PC-3 (cell line): Measurements from ENCODE around the gene ZNF407. TPM values are rescaled to one million over a fixed set of nuclear protein-coding genes. Genes with fewer than 3 reads are reported as not detected.

Source experiments
- ATAC-seq: fragments of 200-7000 bp; cut with Tn5 transposase; 2 replicates; pipeline ENCODE4 v1.9.1; 2020; ENCODE audit warnings: mild to moderate bottlenecking, moderate library complexity
- BruUV-seq: library from RNA; stranded (reverse); fragments of 400-500 nt; replicated peaks from 2 replicates; lab custom pipeline; 2021; lab: Mats Ljungman, UMichigan
- CTCF ChIA-PET: fragments of 300-600 bp; sonication (Branson Sonifier 250); formaldehyde crosslinking; loops from one replicate; lab custom pipeline; 2022; ENCODE audit warnings: antibody characterized with exemption; lab: Charles Lee
- POLR2A ChIA-PET: fragments of 300-600 bp; sonication (Branson Sonifier 250); formaldehyde crosslinking; loops from one replicate; lab custom pipeline; 2022; ENCODE audit warnings: antibody characterized with exemption; ENCODE audit not compliant: unreplicated experiment; lab: Charles Lee
- DNase-seq: peaks from one replicate; pipeline ENCODE4 v3.0.0-alpha.2; 2015
- H2AFZ ChIP-seq: fragments of 300-600 bp; sonication (generic); 2 replicates; pipeline ENCODE4 v1.6.0; 2016; ENCODE audit warnings: antibody characterized with exemption, low read length
- H3F3A ChIP-seq: fragments of 300-600 bp; sonication (generic); one replicate; pipeline ENCODE4 v1.6.0; 2017; ENCODE audit warnings: antibody characterized with exemption, low read length, control low read depth, mild to moderate bottlenecking; ENCODE audit not compliant: unreplicated experiment
- H3K27ac ChIP-seq: fragments of 300-600 bp; sonication (generic); 2 replicates; pipeline ENCODE4 v1.5.1; 2016; ENCODE audit warnings: mild to moderate bottlenecking, low read length
- H3K27me3 ChIP-seq: fragments of 300-600 bp; sonication (generic); 2 replicates; pipeline ENCODE4 v1.6.1; 2016; ENCODE audit warnings: low read length, mixed read lengths
- H3K36me3 ChIP-seq: fragments of 300-600 bp; sonication (generic); 2 replicates; pipeline ENCODE4 v1.6.1; 2016; ENCODE audit warnings: low read depth, mixed run types, low read length, mixed read lengths
- H3K4me1 ChIP-seq: fragments of 300-600 bp; sonication (generic); 2 replicates; pipeline ENCODE4 v1.5.1; 2016; ENCODE audit warnings: low read length; ENCODE audit not compliant: insufficient read depth
- H3K4me2 ChIP-seq: fragments of 300-600 bp; sonication (generic); 2 replicates; pipeline ENCODE4 v1.6.0; 2016; ENCODE audit warnings: low read length
- H3K4me3 ChIP-seq: fragments of 300-600 bp; sonication (generic); 2 replicates; pipeline ENCODE4 v1.5.1; 2016; ENCODE audit warnings: mild to moderate bottlenecking, low read length, mixed read lengths
- H3K79me2 ChIP-seq: fragments of 300-600 bp; sonication (generic); 2 replicates; pipeline ENCODE4 v1.6.1; 2017; ENCODE audit warnings: low read length, mixed read lengths
- H3K9ac ChIP-seq: fragments of 300-600 bp; sonication (generic); 2 replicates; pipeline ENCODE4 v1.6.0; 2016; ENCODE audit warnings: mild to moderate bottlenecking, low read length
- H3K9me2 ChIP-seq: fragments of 300-600 bp; sonication (generic); replicated peaks from 2 replicates; pipeline ENCODE4 v1.6.1; 2016; ENCODE audit warnings: mixed run types, low read length, mixed read lengths
- H3K9me3 ChIP-seq: fragments of 300-600 bp; sonication (generic); 2 replicates; pipeline ENCODE4 v1.6.1; 2016; ENCODE audit warnings: low read length, mixed read lengths
- H4K20me1 ChIP-seq: fragments of 300-600 bp; sonication (generic); 2 replicates; pipeline ENCODE4 v1.6.1; 2016; ENCODE audit warnings: low read length, mixed read lengths
- CTCF ChIP-seq: fragments of 300-600 bp; sonication (generic); conservative IDR thresholded peaks from 2 replicates; pipeline ENCODE4 v1.5.1; 2017; ENCODE audit warnings: antibody characterized with exemption, low read depth, mild to moderate bottlenecking, low read length
- EZH2 ChIP-seq: fragments of 300-600 bp; sonication (generic); IDR thresholded peaks from one replicate; pipeline ENCODE4 v1.6.1; 2017; ENCODE audit warnings: antibody characterized with exemption, mild to moderate bottlenecking, low read length; ENCODE audit not compliant: unreplicated experiment
- EZH2phosphoT487 ChIP-seq: fragments of 300-600 bp; sonication (generic); IDR thresholded peaks from 2 replicates; pipeline ENCODE4 v1.6.1; 2018; ENCODE audit warnings: mild to moderate bottlenecking, antibody characterized with exemption, low read length, borderline replicate concordance
- intact Hi-C: fragments of 100-400 bp; cut with micrococcal nuclease; formaldehyde crosslinking; loops from 2 replicates; pipeline ENCODE4 v1.9.0; 2023
- total RNA-seq: library from RNA; depleted of rRNA; stranded (reverse); fragments of >200 nt; gene quantifications from 2 replicates; pipeline ENCODE4 v1.2.3, GENCODE V29; 2014

ZNF407 gene
- total RNA-seq, 1 experiment from 2014 or later: 9.3 TPM

GRCh38 chr18:74598350-74599001 lies 806 bp downstream of the ZNF407 start:
- no TSS peak for BruUV-seq
- no peaks in the 10 kb centered on the region for H3K9me3 ChIP-seq
- H3K36me3 ChIP-seq: no peaks in the 10 kb centered on the region
- ATAC-seq (peak; percentile 50), DNase-seq (peak; percentile 21)
- peaks cover 70% of the 10 kb centered on the region for H3K79me2 ChIP-seq
- H3K9me2 ChIP-seq: no peaks in the 10 kb centered on the region
- H3F3A ChIP-seq: no peaks in the 10 kb centered on the region
- peaks cover 17% of the 10 kb centered on the region for H3K4me1 ChIP-seq
- peak overlapping the region; percentile 97 for H3K4me3 ChIP-seq
- intact Hi-C loops: no loop called here
- peak overlapping the region; percentile 99 for H3K9ac ChIP-seq
- no peaks in the 10 kb centered on the region for H4K20me1 ChIP-seq
- H3K27ac ChIP-seq: peak overlapping the region; percentile 85
- no peaks in the 10 kb centered on the region for H3K27me3 ChIP-seq
- no peak for TF ChIP-seq CTCF
- no peak for TF ChIP-seq EZH2
- TF ChIP-seq EZH2phosphoT487: no peak
- H2AFZ ChIP-seq: peak overlapping the region; percentile 100
- ChIA-PET CTCF (no interaction called here), POLR2A (no interaction called here)
- peak overlapping the region; percentile 94 for H3K4me2 ChIP-seq

- DNase-seq (no peak), ATAC-seq (no peak)
- CTCF ChIA-PET: no interaction called here
- Histone ChIP-seq H3K4me3 (no peak overlapping the region), H3K9me2 (no peaks in the 10 kb centered on the region), H3K9me3 (no peaks in the 10 kb centered on the region), H3K27me3 (no peaks in the 10 kb centered on the region), H3K36me3 (no peaks in the 10 kb centered on the region; the same call in 1 of the 2 replicates), H3K79me2 (peaks cover 80% of the 10 kb centered on the region), H4K20me1 (no peaks in the 10 kb centered on the region), H3K27ac (no peak overlapping the region), H3K4me2 (no peak overlapping the region), H3K9ac (no peak overlapping the region), H2AFZ (no peak overlapping the region), H3F3A (no peaks in the 10 kb centered on the region), H3K4me1 (no peaks in the 10 kb centered on the region)
- TF ChIP-seq EZH2: no peak
- TF ChIP-seq EZH2phosphoT487: no peak
- TF ChIP-seq CTCF: no peak
- POLR2A ChIA-PET: no interaction called here
- intact Hi-C loops: no loop called here
- BruUV-seq: no TSS peak
Observed at GRCh38 chr18:74604361-74604760, 6.7 kb downstream of the ZNF407 start.

GRCh38 chr18:74604774-74605173 lies 7.1 kb downstream of the ZNF407 start:
- no peaks in the 10 kb centered on the region for H3K9me3 ChIP-seq
- H3K4me3 ChIP-seq: no peak overlapping the region
- intact Hi-C loops: no loop called here
- ATAC-seq (no peak), DNase-seq (no peak)
- no peak overlapping the region for H3K9ac ChIP-seq
- BruUV-seq: no TSS peak
- no peaks in the 10 kb centered on the region for H3F3A ChIP-seq
- peaks cover 76% of the 10 kb centered on the region for H3K79me2 ChIP-seq
- TF ChIP-seq CTCF (no peak), EZH2phosphoT487 (no peak), EZH2 (no peak)
- no peak overlapping the region for H3K27ac ChIP-seq
- H2AFZ ChIP-seq: no peak overlapping the region
- H3K36me3 ChIP-seq: no peaks in the 10 kb centered on the region; the same call in 1 of the 2 replicates
- CTCF ChIA-PET: no interaction called here
- no peaks in the 10 kb centered on the region for H3K27me3 ChIP-seq
- H4K20me1 ChIP-seq: no peaks in the 10 kb centered on the region
- H3K4me1 ChIP-seq: no peaks in the 10 kb centered on the region
- POLR2A ChIA-PET: no interaction called here
- H3K4me2 ChIP-seq: no peak overlapping the region
- no peaks in the 10 kb centered on the region for H3K9me2 ChIP-seq
